GM21390 (cell line): ENCODE data around the gene UBE2E3.
"Not testable (repeated sequence)": the region's sequence is repeated elsewhere in the genome, so short reads cannot be mapped to it uniquely, and the experiment has no call there.

ENCODE experiments used
- ATAC-seq: cut with Tn5 transposase; IDR thresholded peaks from one replicate; pipeline ENCODE4 v1.9.1; 2021; ENCODE audit not compliant: unreplicated experiment

The UBE2E3 gene

GRCh38 chr2:181025004-181025403 is 44.6 kb downstream of the UBE2E3 start:
- no peak for ATAC-seq

GRCh38 chr2:181036445-181036844 is 56.0 kb downstream of the UBE2E3 start:
- ATAC-seq, result peak; percentile 73

- ATAC-seq, result peak; percentile 86
These were observed 56.6 kb downstream of the UBE2E3 start for GRCh38 chr2:181036848-181037603.

GRCh38 chr2:181037922-181038321 is 57.5 kb downstream of the UBE2E3 start:
- no peak for ATAC-seq

- no peak for ATAC-seq
These were observed 58.4 kb downstream of the UBE2E3 start for GRCh38 chr2:181038796-181039195.

- not testable (repeated sequence) for ATAC-seq
These were observed 60.4 kb downstream of the UBE2E3 start for GRCh38 chr2:181040839-181041238.

- ATAC-seq, result no peak
These were observed 61.3 kb downstream of the UBE2E3 start for GRCh38 chr2:181041661-181042060.

GRCh38 chr2:181042706-181043105 is 62.3 kb downstream of the UBE2E3 start:
- no peak for ATAC-seq

GRCh38 chr2:181046833-181047232 is 66.4 kb downstream of the UBE2E3 start:
- peak; percentile 61 for ATAC-seq

- ATAC-seq, result no peak
These were observed 67.4 kb downstream of the UBE2E3 start for GRCh38 chr2:181047829-181048228.

- ATAC-seq, result peak; percentile 27
These were observed 71.6 kb downstream of the UBE2E3 start for GRCh38 chr2:181051861-181052522.

- ATAC-seq, result peak; percentile 56
These were observed 72.1 kb downstream of the UBE2E3 start for GRCh38 chr2:181052523-181052891.

- no peak for ATAC-seq
These were observed 73.9 kb downstream of the UBE2E3 start for GRCh38 chr2:181054256-181054655.

GRCh38 chr2:181054843-181055242 is 74.4 kb downstream of the UBE2E3 start:
- no peak for ATAC-seq

GRCh38 chr2:181058378-181059269 is 78.2 kb downstream of the UBE2E3 start:
- peak; percentile 80 for ATAC-seq

- ATAC-seq, result no peak
These were observed 83.3 kb downstream of the UBE2E3 start for GRCh38 chr2:181063696-181064095.

- ATAC-seq, result no peak
These were observed 85.1 kb downstream of the UBE2E3 start for GRCh38 chr2:181065458-181065857.

- no peak for ATAC-seq
These were observed 85.9 kb downstream of the UBE2E3 start for GRCh38 chr2:181066333-181066732.

- no peak for ATAC-seq
These were observed 89.9 kb downstream of the UBE2E3 start for GRCh38 chr2:181070119-181070835.

GRCh38 chr2:181070836-181071200 is 90.4 kb downstream of the UBE2E3 start:
- ATAC-seq, result no peak
